Glutamatergic neuron (in vitro differentiated cells): ENCODE data around the gene COL28A1. TPM values are rescaled to one million over a fixed set of nuclear protein-coding genes. Genes with fewer than 3 reads are reported as not detected.

Source experiments
- DNase-seq: peaks from one replicate; pipeline ENCODE4 v3.0.0; 2022
- H3K27ac Mint-ChIP-seq: one replicate; pipeline ENCODE4 v1.8.0; 2020; ENCODE audit warnings: mild to moderate bottlenecking, mixed read lengths, inconsistent platforms; ENCODE audit not compliant: unreplicated experiment
- H3K27me3 Mint-ChIP-seq: one replicate; pipeline ENCODE4 v1.8.0; 2020; ENCODE audit warnings: mild to moderate bottlenecking, moderate library complexity, mixed read lengths, inconsistent platforms; ENCODE audit not compliant: unreplicated experiment
- H3K36me3 Mint-ChIP-seq: one replicate; pipeline ENCODE4 v1.8.0; 2020; ENCODE audit warnings: mild to moderate bottlenecking, mixed read lengths, inconsistent platforms; ENCODE audit not compliant: unreplicated experiment
- H3K4me1 Mint-ChIP-seq: one replicate; pipeline ENCODE4 v1.8.0; 2020; ENCODE audit warnings: mild to moderate bottlenecking, low read depth, mixed read lengths, inconsistent platforms; ENCODE audit not compliant: unreplicated experiment
- H3K4me3 Mint-ChIP-seq: one replicate; pipeline ENCODE4 v1.8.0; 2020; ENCODE audit warnings: mild to moderate bottlenecking, mixed read lengths, inconsistent platforms; ENCODE audit not compliant: unreplicated experiment
- H3K9me3 Mint-ChIP-seq: one replicate; pipeline ENCODE4 v1.8.0; 2020; ENCODE audit warnings: mild to moderate bottlenecking, moderate library complexity, mixed read lengths, inconsistent platforms; ENCODE audit not compliant: unreplicated experiment
- total RNA-seq: library from RNA; stranded (reverse); fragmentation: NEBNext Ultra II Directional; extraction: Animal tissue kit (Norgen Biotek cat#: 25700); gene quantifications from one replicate; pipeline ENCODE4 v1.2.1, GENCODE V29; 2021; ENCODE audit not compliant: unreplicated experiment
- TF ChIP-seq, protein P1 (sequence below): fragments of 200-600 bp; sonication (generic); IDR thresholded peaks from one replicate; pipeline ENCODE4 v1.5.0; 2021; ENCODE audit not compliant: partially characterized antibody, unreplicated experiment

COL28A1 gene
- total RNA-seq, 1 donor from 2014 or later = 0.39 TPM

GRCh38 chr7:7422641-7423040, 113.0 kb downstream of the COL28A1 start:
- DNase-seq = no peak
- H3K4me3 Mint-ChIP-seq = no peak overlapping the region
- no peaks in the 10 kb centered on the region for H3K27me3 Mint-ChIP-seq
- H3K36me3 Mint-ChIP-seq = no peaks in the 10 kb centered on the region
- H3K9me3 Mint-ChIP-seq = no peaks in the 10 kb centered on the region
- H3K4me1 Mint-ChIP-seq = no peaks in the 10 kb centered on the region
- H3K27ac Mint-ChIP-seq = no peak overlapping the region
- TF ChIP-seq, protein P1, sequence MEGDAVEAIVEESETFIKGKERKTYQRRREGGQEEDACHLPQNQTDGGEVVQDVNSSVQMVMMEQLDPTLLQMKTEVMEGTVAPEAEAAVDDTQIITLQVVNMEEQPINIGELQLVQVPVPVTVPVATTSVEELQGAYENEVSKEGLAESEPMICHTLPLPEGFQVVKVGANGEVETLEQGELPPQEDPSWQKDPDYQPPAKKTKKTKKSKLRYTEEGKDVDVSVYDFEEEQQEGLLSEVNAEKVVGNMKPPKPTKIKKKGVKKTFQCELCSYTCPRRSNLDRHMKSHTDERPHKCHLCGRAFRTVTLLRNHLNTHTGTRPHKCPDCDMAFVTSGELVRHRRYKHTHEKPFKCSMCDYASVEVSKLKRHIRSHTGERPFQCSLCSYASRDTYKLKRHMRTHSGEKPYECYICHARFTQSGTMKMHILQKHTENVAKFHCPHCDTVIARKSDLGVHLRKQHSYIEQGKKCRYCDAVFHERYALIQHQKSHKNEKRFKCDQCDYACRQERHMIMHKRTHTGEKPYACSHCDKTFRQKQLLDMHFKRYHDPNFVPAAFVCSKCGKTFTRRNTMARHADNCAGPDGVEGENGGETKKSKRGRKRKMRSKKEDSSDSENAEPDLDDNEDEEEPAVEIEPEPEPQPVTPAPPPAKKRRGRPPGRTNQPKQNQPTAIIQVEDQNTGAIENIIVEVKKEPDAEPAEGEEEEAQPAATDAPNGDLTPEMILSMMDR = no peak

GRCh38 chr7:7421826-7422225, 113.8 kb downstream of the COL28A1 start:
- H3K4me1 Mint-ChIP-seq = no peaks in the 10 kb centered on the region
- no peaks in the 10 kb centered on the region for H3K36me3 Mint-ChIP-seq
- no peaks in the 10 kb centered on the region for H3K9me3 Mint-ChIP-seq
- DNase-seq = no peak
- TF ChIP-seq, protein P1 = no peak
- no peaks in the 10 kb centered on the region for H3K27me3 Mint-ChIP-seq
- no peak overlapping the region for H3K4me3 Mint-ChIP-seq
- H3K27ac Mint-ChIP-seq = no peak overlapping the region

DNA sequence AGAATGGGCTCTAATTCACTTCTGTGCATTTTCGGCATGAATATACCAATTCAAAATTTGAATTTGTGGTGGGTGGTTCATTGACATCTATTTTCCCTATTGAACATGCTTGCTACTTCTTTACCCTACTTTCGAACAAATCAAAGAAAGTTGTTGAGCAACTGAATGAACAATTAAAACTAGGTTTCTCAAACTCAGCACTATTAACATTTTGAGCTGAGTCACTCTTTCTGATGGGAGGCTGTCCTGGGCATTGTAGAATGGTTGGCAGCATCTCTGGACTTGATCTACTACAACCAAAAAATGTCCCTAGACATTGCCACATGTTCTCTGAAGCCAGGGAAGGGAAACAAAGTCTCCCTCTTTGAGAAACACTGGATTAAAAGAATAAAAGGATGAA, 116.7 kb downstream of the COL28A1 start:
- DNase-seq = no peak

DNA sequence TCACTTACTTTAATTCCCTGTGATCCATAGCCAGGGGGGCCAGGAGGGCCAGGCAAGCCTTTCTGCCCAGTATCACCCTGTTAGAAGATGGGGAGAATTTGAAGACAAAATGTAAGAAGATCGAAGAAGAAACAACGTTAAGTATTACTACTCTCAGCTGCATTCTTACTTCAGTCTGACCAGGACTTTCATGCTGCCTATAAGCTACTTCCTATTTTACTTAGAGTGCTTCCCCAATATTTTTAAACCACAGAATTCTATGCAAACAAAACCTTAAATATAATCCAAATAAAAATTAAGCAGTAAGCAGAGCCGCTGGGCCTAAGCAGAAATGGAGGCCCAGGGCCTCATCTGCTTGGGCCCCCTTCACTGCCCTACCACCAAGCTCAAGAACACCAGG, 117.8 kb downstream of the COL28A1 start:
- TF ChIP-seq, protein P1 = no peak
- no peaks in the 10 kb centered on the region for H3K27me3 Mint-ChIP-seq

More for the DNA sequence above, 116.7 kb downstream of the COL28A1 start:
- Mint-ChIP-seq H3K36me3 (no peaks in the 10 kb centered on the region), H3K27me3 (no peaks in the 10 kb centered on the region), H3K27ac (no peak overlapping the region), H3K4me1 (no peaks in the 10 kb centered on the region), H3K4me3 (no peak overlapping the region), H3K9me3 (no peaks in the 10 kb centered on the region)
- TF ChIP-seq, protein P1 = no peak

DNA sequence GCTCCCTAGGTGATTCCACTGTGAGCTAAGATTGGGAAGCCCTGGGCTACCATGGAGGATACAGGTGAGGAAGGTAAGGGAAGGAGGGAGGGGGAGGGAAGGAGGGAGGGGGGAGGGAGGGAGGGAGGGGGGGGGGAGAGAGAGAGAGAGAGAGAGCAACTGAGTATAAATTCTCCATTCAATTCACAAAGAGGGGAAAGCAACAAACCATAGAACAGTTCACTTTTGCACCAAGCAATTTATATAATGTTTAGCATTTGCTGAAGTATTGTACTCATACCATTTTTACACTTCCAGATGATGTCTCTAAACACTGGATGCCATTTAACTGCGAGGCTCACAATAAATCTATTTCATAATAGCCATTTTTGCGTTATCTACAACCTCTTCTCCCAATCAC, 118.3 kb downstream of the COL28A1 start:
- TF ChIP-seq, protein P1 = no peak
- Mint-ChIP-seq H3K27ac (no peak overlapping the region), H3K4me1 (no peaks in the 10 kb centered on the region), H3K27me3 (no peaks in the 10 kb centered on the region), H3K4me3 (no peak overlapping the region), H3K36me3 (no peaks in the 10 kb centered on the region), H3K9me3 (no peaks in the 10 kb centered on the region)
- no peak for DNase-seq

More for the DNA sequence above, 117.8 kb downstream of the COL28A1 start:
- no peak for DNase-seq
- Mint-ChIP-seq H3K27ac (no peak overlapping the region), H3K36me3 (no peaks in the 10 kb centered on the region), H3K4me1 (no peaks in the 10 kb centered on the region), H3K9me3 (no peaks in the 10 kb centered on the region), H3K4me3 (no peak overlapping the region)
